Loucy (cell line): ENCODE data around the gene NFASC.

Source experiments
- H2AFZ ChIP-seq: fragments of 200-600 bp; sonication (generic); 2 replicates; pipeline ENCODE4 v1.6.0; 2016; ENCODE audit warnings: antibody characterized with exemption, mild to moderate bottlenecking, low read length, moderate library complexity
- H3F3A ChIP-seq: fragments of 200-600 bp; 2 replicates; pipeline ENCODE4 v1.6.0; 2016; ENCODE audit warnings: antibody characterized with exemption, low read depth, mild to moderate bottlenecking
- H3K27me3 ChIP-seq: fragments of 200-600 bp; sonication (generic); 2 replicates; pipeline ENCODE4 v1.6.1; 2014; ENCODE audit warnings: low read length, mild to moderate bottlenecking; ENCODE audit not compliant: insufficient read depth, poor library complexity, severe bottlenecking
- H3K36me3 ChIP-seq: fragments of 200-600 bp; sonication (generic); 2 replicates; pipeline ENCODE4 v1.6.1; 2016; ENCODE audit warnings: low read length; ENCODE audit not compliant: insufficient read depth
- H3K4me1 ChIP-seq: fragments of 200-600 bp; sonication (generic); 2 replicates; pipeline ENCODE4 v1.5.1; 2014; ENCODE audit warnings: low read length, mild to moderate bottlenecking; ENCODE audit not compliant: insufficient read depth, poor library complexity, severe bottlenecking
- H3K4me2 ChIP-seq: fragments of 200-600 bp; sonication (generic); 2 replicates; pipeline ENCODE4 v1.6.0; 2014; ENCODE audit warnings: antibody characterized with exemption, low read length, low read depth, mild to moderate bottlenecking; ENCODE audit not compliant: poor library complexity, severe bottlenecking
- H3K4me3 ChIP-seq: fragments of 200-600 bp; sonication (generic); 2 replicates; pipeline ENCODE4 v1.5.1; 2014; ENCODE audit warnings: low read length, mild to moderate bottlenecking, mixed read lengths; ENCODE audit not compliant: poor library complexity, severe bottlenecking
- H3K79me2 ChIP-seq: fragments of 200-600 bp; sonication (generic); 2 replicates; pipeline ENCODE4 v1.6.1; 2014; ENCODE audit warnings: low read length; ENCODE audit not compliant: insufficient read depth
- H3K9ac ChIP-seq: fragments of 200-600 bp; sonication (generic); 2 replicates; pipeline ENCODE4 v1.6.0; 2014; ENCODE audit warnings: mild to moderate bottlenecking, low read depth, low read length, moderate library complexity; ENCODE audit not compliant: poor library complexity, severe bottlenecking
- H3K9me2 ChIP-seq: fragments of 200-600 bp; sonication (generic); replicated peaks from 2 replicates; pipeline ENCODE4 v1.6.1; 2016; ENCODE audit warnings: low read depth, low read length, mixed read lengths
- H3K9me3 ChIP-seq: fragments of 200-600 bp; sonication (generic); 2 replicates; pipeline ENCODE4 v1.6.1; 2014; ENCODE audit warnings: mild to moderate bottlenecking, antibody characterized with exemption, low read length, low read depth; ENCODE audit not compliant: insufficient read depth
- H4K20me1 ChIP-seq: fragments of 200-600 bp; sonication (generic); 2 replicates; pipeline ENCODE4 v1.6.0; 2014; ENCODE audit warnings: antibody characterized with exemption, low read length, mild to moderate bottlenecking; ENCODE audit not compliant: insufficient read depth, poor library complexity, severe bottlenecking
- CTCF ChIP-seq: fragments of 200-600 bp; sonication (generic); conservative IDR thresholded peaks from 2 replicates; pipeline ENCODE4 v1.5.1; 2014; ENCODE audit warnings: mild to moderate bottlenecking, antibody characterized with exemption, low read length
- EZH2phosphoT487 ChIP-seq: fragments of 200-600 bp; IDR thresholded peaks from 2 replicates; pipeline ENCODE4 v1.6.1; 2018; ENCODE audit warnings: antibody characterized with exemption, mild to moderate bottlenecking, moderate library complexity, borderline replicate concordance

Gene NFASC

GRCh38 chr1:205018381-205018780, 147.7 kb downstream of the NFASC start:
- H3K4me2 ChIP-seq = no peak overlapping the region
- no peaks in the 10 kb centered on the region for H4K20me1 ChIP-seq
- H3K4me3 ChIP-seq = no peak overlapping the region
- H3K4me1 ChIP-seq = peaks cover 11% of the 10 kb centered on the region
- no peak overlapping the region for H3K9ac ChIP-seq
- TF ChIP-seq EZH2phosphoT487 (no peak), CTCF (no peak)
- H3K9me2 ChIP-seq = no peaks in the 10 kb centered on the region
- no peak overlapping the region for H2AFZ ChIP-seq
- H3K36me3 ChIP-seq = no peaks in the 10 kb centered on the region
- no peaks in the 10 kb centered on the region for H3K9me3 ChIP-seq
- no peaks in the 10 kb centered on the region for H3F3A ChIP-seq
- no peaks in the 10 kb centered on the region for H3K79me2 ChIP-seq
- no peaks in the 10 kb centered on the region for H3K27me3 ChIP-seq

- Histone ChIP-seq H3K9me3 (no peaks in the 10 kb centered on the region), H2AFZ (no peak overlapping the region), H3K4me3 (no peak overlapping the region), H3K79me2 (no peaks in the 10 kb centered on the region), H3K36me3 (no peaks in the 10 kb centered on the region), H3K4me2 (no peak overlapping the region), H3K9me2 (no peaks in the 10 kb centered on the region), H3K27me3 (no peaks in the 10 kb centered on the region), H3K9ac (no peak overlapping the region), H3F3A (no peaks in the 10 kb centered on the region), H4K20me1 (no peaks in the 10 kb centered on the region), H3K4me1 (no peaks in the 10 kb centered on the region)
- TF ChIP-seq EZH2phosphoT487 (no peak), CTCF (no peak)
These were observed 149.8 kb downstream of the NFASC start for GRCh38 chr1:205020466-205020865.

- Histone ChIP-seq H4K20me1 (no peaks in the 10 kb centered on the region), H3K4me2 (no peak overlapping the region), H3K9ac (no peak overlapping the region), H3K4me3 (no peak overlapping the region), H3K9me3 (no peaks in the 10 kb centered on the region), H3K4me1 (no peaks in the 10 kb centered on the region), H3F3A (no peaks in the 10 kb centered on the region), H2AFZ (no peak overlapping the region), H3K36me3 (no peaks in the 10 kb centered on the region), H3K9me2 (no peaks in the 10 kb centered on the region), H3K27me3 (no peaks in the 10 kb centered on the region), H3K79me2 (no peaks in the 10 kb centered on the region)
- no peak for TF ChIP-seq EZH2phosphoT487
- no peak for TF ChIP-seq CTCF
These were observed 154.0 kb downstream of the NFASC start for GRCh38 chr1:205024679-205025078.
